GM10248 (cell line): Measurements from ENCODE around the gene STOML2.

Experiments
- CTCF ChIA-PET: fragments of 300-600 bp; sonication (Branson Sonifier 250); formaldehyde crosslinking; extraction: SDS; loops from one replicate; lab custom pipeline; 2021; ENCODE audit warnings: antibody characterized with exemption; lab: Yijun Ruan, JAX
- POLR2A ChIA-PET: fragments of 350-650 bp; sonication (Branson Sonifier 250); formaldehyde crosslinking; extraction: SDS; loops from one replicate; lab custom pipeline; 2020; ENCODE audit warnings: antibody characterized with exemption; lab: Yijun Ruan, JAX
- DNase-seq: peaks from one replicate; pipeline ENCODE4 v3.0.0; 2012; ENCODE audit errors: extremely low spot score
- CTCF ChIP-seq: IDR thresholded peaks from 2 replicates; pipeline ENCODE4 v1.5.1; 2012; ENCODE audit warnings: mild to moderate bottlenecking, low read depth; ENCODE audit errors: extremely low read depth, missing control alignments, control extremely low read depth

The STOML2 gene

GRCh38 chr9:35074791-35075190 is 28.1 kb downstream of the STOML2 start:
- POLR2A ChIA-PET = no interaction called here
- no peak for DNase-seq
- CTCF ChIA-PET = interaction anchor here (0.9 to 13.4 kb wide), 3 partner anchors 19 to 428 kb away, joined by 3 to 177 read pairs (median 4); partner anchors contain the start of genes GALT and PIGO
- TF ChIP-seq CTCF = no peak

GRCh38 chr9:35074141-35074540 is 28.8 kb downstream of the STOML2 start:
- CTCF ChIA-PET = interaction anchor here (0.9 to 13.4 kb wide), 2 partner anchors 20 to 428 kb away, joined by 3 to 177 read pairs; partner anchors contain the start of genes GALT and PIGO
- TF ChIP-seq CTCF = no peak
- no peak for DNase-seq
- POLR2A ChIA-PET = no interaction called here

- TF ChIP-seq CTCF = no peak
- POLR2A ChIA-PET = interaction anchor here (1.1 to 2.1 kb wide), 2 partner anchors 22 to 24 kb away, joined by 3 to 6 read pairs; no protein-coding TSS in a partner anchor
These were observed 29.7 kb downstream of the STOML2 start for GRCh38 chr9:35073279-35073612.

GRCh38 chr9:35072461-35073278 is 30.3 kb downstream of the STOML2 start, which contains the start of gene VCP:
Gene VCP, minus strand, starts transcription at chr9:35072625. Its CDS starts 272 bp downstream, at chr9:35072353.
- peak; percentile 98 for DNase-seq
- POLR2A ChIA-PET = interaction anchor here (0.6 to 2.1 kb wide), 5 partner anchors 10 to 581 kb away, joined by 3 to 10 read pairs (median 4); partner anchors contain the start of gene STOML2
- TF ChIP-seq CTCF = peak; percentile 18
- CTCF ChIA-PET = interaction anchor here (0.7 to 13.4 kb wide), 10 partner anchors 8 to 173 kb away, joined by 3 to 177 read pairs (median 5); partner anchors contain the start of genes ATOSB, PIGO and STOML2

More at GRCh38 chr9:35073279-35073612, 29.7 kb downstream of the STOML2 start:
- no peak for DNase-seq
- CTCF ChIA-PET = interaction anchor here (13.4 kb wide), 1 partner anchor 21 kb away, joined by 177 read pairs; the partner anchor contains the start of gene PIGO

- peak; percentile 41 for TF ChIP-seq CTCF
- CTCF ChIA-PET = interaction anchor here (0.6 to 13.4 kb wide), 16 partner anchors 8 to 172 kb away, joined by 3 to 177 read pairs (median 4); partner anchors contain the start of genes ATOSB, DNAJB5, FANCG and PIGO
- peak; percentile 85 for DNase-seq
- POLR2A ChIA-PET = interaction anchor here (0.5 to 2.1 kb wide), 10 partner anchors 9 to 710 kb away, joined by 3 to 10 read pairs (median 4); partner anchors contain the start of gene STOML2
These were observed 31.0 kb downstream of the STOML2 start for GRCh38 chr9:35071814-35072460.
